Measurements from ENCODE around the gene PDCD6IP. TPM values are rescaled to one million over a fixed set of nuclear protein-coding genes. Genes with fewer than 3 reads are reported as not detected.

Gene PDCD6IP
- total RNA-seq, 1 donor from 2014 or later = 217 TPM

- no peak for TF ChIP-seq CTCF (IDR thresholded peaks at IDR 0.05)
- Mint-ChIP-seq H3K4me3 (ENCODE audit: unreplicated experiment) (no peak overlapping the region), H3K9me3 (ENCODE audit: unreplicated experiment) (peaks cover 13% of the 10 kb centered on the region), H3K36me3 (ENCODE audit: unreplicated experiment) (peaks cover 28% of the 10 kb centered on the region), H3K4me1 (ENCODE audit: unreplicated experiment) (peaks cover 52% of the 10 kb centered on the region), H3K27me3 (ENCODE audit: unreplicated experiment) (no peaks in the 10 kb centered on the region), H3K27ac (ENCODE audit: unreplicated experiment) (no peak overlapping the region)
- no peak for DNase-seq (ENCODE audit: extremely low spot score, unreplicated experiment)
Observed at GRCh38 chr3:33807191-33807590, 8.8 kb downstream of the PDCD6IP start.

- peaks cover 6% of the 10 kb centered on the region for H3K9me3 Mint-ChIP-seq (ENCODE audit: unreplicated experiment)
- no peak overlapping the region for H3K27ac Mint-ChIP-seq (ENCODE audit: unreplicated experiment)
- no peak overlapping the region for H3K4me3 Mint-ChIP-seq (ENCODE audit: unreplicated experiment)
- no peak for DNase-seq (ENCODE audit: extremely low spot score, unreplicated experiment)
- no peak for TF ChIP-seq CTCF (IDR thresholded peaks at IDR 0.05)
- peaks cover 25% of the 10 kb centered on the region for H3K36me3 Mint-ChIP-seq (ENCODE audit: unreplicated experiment)
- no peaks in the 10 kb centered on the region for H3K27me3 Mint-ChIP-seq (ENCODE audit: unreplicated experiment)
- peaks cover 46% of the 10 kb centered on the region for H3K4me1 Mint-ChIP-seq (ENCODE audit: unreplicated experiment)
Observed at GRCh38 chr3:33808559-33808958, 10.1 kb downstream of the PDCD6IP start.

DNA sequence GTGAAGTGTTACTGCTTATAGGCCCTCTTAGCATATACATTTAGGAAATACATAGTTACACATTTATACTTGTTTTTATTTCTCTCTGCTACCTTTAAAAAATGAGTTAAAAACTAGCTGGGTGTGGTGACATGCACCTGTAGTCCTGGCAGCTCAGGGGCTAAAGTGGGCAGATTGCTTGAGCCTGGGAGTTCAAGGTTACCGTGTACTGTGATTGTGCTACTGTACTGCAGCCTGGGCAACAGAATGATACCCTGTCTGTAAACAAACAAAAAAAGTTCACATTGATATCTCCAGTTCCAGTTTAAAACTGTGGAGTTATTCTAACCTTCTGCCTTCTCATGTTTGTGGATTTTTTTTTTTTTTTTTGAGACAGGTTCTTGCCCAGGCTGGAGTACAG, 12.1 kb downstream of the PDCD6IP start:
- Mint-ChIP-seq H3K9me3 (ENCODE audit: unreplicated experiment) (no peaks in the 10 kb centered on the region), H3K36me3 (ENCODE audit: unreplicated experiment) (peaks cover 21% of the 10 kb centered on the region), H3K4me3 (ENCODE audit: unreplicated experiment) (no peak overlapping the region), H3K4me1 (ENCODE audit: unreplicated experiment) (peaks cover 35% of the 10 kb centered on the region), H3K27ac (ENCODE audit: unreplicated experiment) (no peak overlapping the region), H3K27me3 (ENCODE audit: unreplicated experiment) (no peaks in the 10 kb centered on the region)
- TF ChIP-seq CTCF (IDR thresholded peaks at IDR 0.05) = no peak
- DNase-seq (ENCODE audit: extremely low spot score, unreplicated experiment) = no peak

DNA sequence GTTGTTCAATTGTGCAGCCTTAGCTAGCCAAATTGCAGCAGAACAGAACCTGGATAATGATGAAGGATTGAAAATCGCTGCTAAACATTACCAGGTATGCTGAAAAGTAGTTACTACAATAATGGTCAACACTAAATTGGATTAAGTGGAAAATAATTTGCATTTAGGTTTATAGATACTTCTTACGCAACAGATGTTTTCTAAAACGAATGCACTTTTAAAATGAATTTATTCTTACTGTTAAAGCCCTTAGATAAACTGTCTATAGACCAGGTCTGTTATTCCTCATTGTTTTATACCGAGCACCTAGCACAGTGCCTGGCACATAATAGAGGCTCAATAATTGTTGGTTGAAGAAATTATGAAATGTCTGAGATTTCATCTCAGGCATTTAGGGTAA, 23.6 kb downstream of the PDCD6IP start:
- H3K27ac Mint-ChIP-seq (ENCODE audit: unreplicated experiment) = no peak overlapping the region
- H3K27me3 Mint-ChIP-seq (ENCODE audit: unreplicated experiment) = no peaks in the 10 kb centered on the region
- H3K36me3 Mint-ChIP-seq (ENCODE audit: unreplicated experiment) = peaks cover 37% of the 10 kb centered on the region
- TF ChIP-seq CTCF (IDR thresholded peaks at IDR 0.05) = no peak
- H3K4me1 Mint-ChIP-seq (ENCODE audit: unreplicated experiment) = peaks cover 24% of the 10 kb centered on the region
- H3K9me3 Mint-ChIP-seq (ENCODE audit: unreplicated experiment) = no peaks in the 10 kb centered on the region
- DNase-seq (ENCODE audit: extremely low spot score, unreplicated experiment) = no peak
- H3K4me3 Mint-ChIP-seq (ENCODE audit: unreplicated experiment) = no peak overlapping the region

DNA sequence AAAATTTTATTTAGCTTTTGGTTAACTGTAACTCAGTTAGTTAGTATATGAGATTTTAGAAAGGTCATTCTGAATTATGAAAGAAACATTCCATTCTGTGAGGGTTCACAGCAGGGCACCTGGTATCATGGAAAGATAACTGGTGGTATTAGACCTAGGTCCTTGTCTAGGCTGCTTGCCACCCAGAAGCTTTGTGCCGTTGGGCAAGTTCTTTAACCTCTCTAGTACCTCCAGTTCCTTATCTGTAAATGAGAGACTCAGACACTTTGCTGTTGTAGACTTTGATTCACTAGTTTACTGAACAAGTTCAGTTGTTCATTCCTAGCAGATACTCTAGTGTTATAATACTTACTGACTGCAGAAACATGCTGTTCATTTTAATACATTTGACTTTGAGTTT, 25.4 kb downstream of the PDCD6IP start:
- Mint-ChIP-seq H3K27ac (ENCODE audit: unreplicated experiment) (no peak overlapping the region), H3K36me3 (ENCODE audit: unreplicated experiment) (peaks cover 51% of the 10 kb centered on the region), H3K4me1 (ENCODE audit: unreplicated experiment) (peaks cover 25% of the 10 kb centered on the region), H3K4me3 (ENCODE audit: unreplicated experiment) (no peak overlapping the region), H3K9me3 (ENCODE audit: unreplicated experiment) (no peaks in the 10 kb centered on the region), H3K27me3 (ENCODE audit: unreplicated experiment) (no peaks in the 10 kb centered on the region)
- DNase-seq (ENCODE audit: extremely low spot score, unreplicated experiment) = no peak
- no peak for TF ChIP-seq CTCF (IDR thresholded peaks at IDR 0.05)
